ENCODE data around the gene SENP3. TPM values are rescaled to one million over a fixed set of nuclear protein-coding genes. Genes with fewer than 3 reads are reported as not detected.

The SENP3 gene
- total and polyA plus RNA-seq, 2 of the 13 experiments (the other 11 are each of a cell fraction or from before 2014, with no cell fraction given): 55.8 to 75.4 TPM

GRCh38 chr17:7583253-7584109 is 21.8 kb downstream of the SENP3 start, which contains the start of gene MPDU1 (continued):
- TF ChIP-seq ZNF672 (CRISPR knock-in tag; IDR thresholded peaks at IDR 0.05) (no peak), ZNF484 (CRISPR knock-in tag; IDR thresholded peaks at IDR 0.05; ENCODE audit: borderline replicate concordance, low read depth) (peak; percentile 50; the same call in 1 of the 2 replicates), ZNF235 (CRISPR knock-in tag; IDR thresholded peaks at IDR 0.05; ENCODE audit: borderline replicate concordance) (no peak), ZNF563 (CRISPR knock-in tag; IDR thresholded peaks at IDR 0.05) (no peak), ARNT2 (CRISPR knock-in tag; IDR thresholded peaks at IDR 0.05; ENCODE audit: low read depth) (peak; percentile 74), TAF1 (CRISPR knock-in tag; IDR thresholded peaks at IDR 0.05) (peak; percentile 99), NONO (IDR thresholded peaks at IDR 0.05) (no peak), NONO (CRISPR knock-in tag; conservative IDR thresholded peaks at IDR 0.05) (no peak; the same call in 1 of the 2 replicates), HNRNPH1 (optimal IDR thresholded peaks at IDR 0.05; ENCODE audit: low read depth, low read length) (no peak), KDM3A (CRISPR knock-in tag; IDR thresholded peaks at IDR 0.05; ENCODE audit: low read depth) (no peak), GATA4 (IDR thresholded peaks at IDR 0.05; ENCODE audit: borderline replicate concordance, low read depth) (no peak), ZNF274 (CRISPR knock-in tag; IDR thresholded peaks at IDR 0.05) (0 out of 2 replicates have a peak, but pooled peaks have one; percentile 60), HIC2 (CRISPR knock-in tag; IDR thresholded peaks at IDR 0.05; ENCODE audit: low read depth) (no peak), ZNF737 (CRISPR knock-in tag; IDR thresholded peaks at IDR 0.05; ENCODE audit: borderline replicate concordance) (no peak), SRF (IDR thresholded peaks at IDR 0.05; ENCODE audit: low read depth, low read length) (no peak), NFE2 (CRISPR knock-in tag; IDR thresholded peaks at IDR 0.05) (no peak), ZNF496 (CRISPR knock-in tag; IDR thresholded peaks at IDR 0.05; ENCODE audit: insufficient replicate concordance) (no peak), FOXO1 (CRISPR knock-in tag; IDR thresholded peaks at IDR 0.05) (0 out of 2 replicates have a peak, but pooled peaks have one; percentile 21), KLF15 (CRISPR knock-in tag; IDR thresholded peaks at IDR 0.05; ENCODE audit: borderline replicate concordance) (peak; percentile 58; the same call in 1 of the 2 replicates), ZNF280B (CRISPR knock-in tag; IDR thresholded peaks at IDR 0.05; ENCODE audit: borderline replicate concordance) (no peak)
- TF ChIP-seq, protein P1, sequence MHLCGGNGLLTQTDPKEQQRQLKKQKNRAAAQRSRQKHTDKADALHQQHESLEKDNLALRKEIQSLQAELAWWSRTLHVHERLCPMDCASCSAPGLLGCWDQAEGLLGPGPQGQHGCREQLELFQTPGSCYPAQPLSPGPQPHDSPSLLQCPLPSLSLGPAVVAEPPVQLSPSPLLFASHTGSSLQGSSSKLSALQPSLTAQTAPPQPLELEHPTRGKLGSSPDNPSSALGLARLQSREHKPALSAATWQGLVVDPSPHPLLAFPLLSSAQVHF (CRISPR knock-in tag; IDR thresholded peaks at IDR 0.05): no peak
- TF ChIP-seq, protein P2, sequence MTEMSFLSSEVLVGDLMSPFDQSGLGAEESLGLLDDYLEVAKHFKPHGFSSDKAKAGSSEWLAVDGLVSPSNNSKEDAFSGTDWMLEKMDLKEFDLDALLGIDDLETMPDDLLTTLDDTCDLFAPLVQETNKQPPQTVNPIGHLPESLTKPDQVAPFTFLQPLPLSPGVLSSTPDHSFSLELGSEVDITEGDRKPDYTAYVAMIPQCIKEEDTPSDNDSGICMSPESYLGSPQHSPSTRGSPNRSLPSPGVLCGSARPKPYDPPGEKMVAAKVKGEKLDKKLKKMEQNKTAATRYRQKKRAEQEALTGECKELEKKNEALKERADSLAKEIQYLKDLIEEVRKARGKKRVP (CRISPR knock-in tag; IDR thresholded peaks at IDR 0.05): no peak
- TF ChIP-seq, protein P3, sequence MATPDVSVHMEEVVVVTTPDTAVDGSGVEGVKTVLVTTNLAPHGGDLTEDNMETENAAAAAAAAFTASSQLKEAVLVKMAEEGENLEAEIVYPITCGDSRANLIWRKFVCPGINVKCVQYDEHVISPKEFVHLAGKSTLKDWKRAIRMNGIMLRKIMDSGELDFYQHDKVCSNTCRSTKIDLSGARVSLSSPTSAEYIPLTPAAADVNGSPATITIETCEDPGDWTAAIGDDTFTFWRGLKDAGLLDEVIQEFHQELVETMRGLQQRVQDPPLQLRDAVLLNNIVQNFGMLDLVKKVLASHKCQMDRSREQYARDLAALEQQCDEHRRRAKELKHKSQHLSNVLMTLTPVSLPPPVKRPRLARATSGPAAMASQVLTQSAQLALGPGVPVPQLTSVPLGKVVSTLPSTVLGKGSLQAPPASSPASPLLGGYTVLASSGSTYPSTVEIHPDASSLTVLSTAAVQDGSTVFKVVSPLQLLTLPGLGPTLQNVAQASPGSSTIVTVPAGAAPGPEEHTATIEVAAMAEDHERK (CRISPR knock-in tag; IDR thresholded peaks at IDR 0.05; ENCODE audit: low read depth): no peak; the same call in 1 of the 2 replicates
